AG04449 (cell line): ENCODE measurements around the gene MFAP4.

Experiments
- CTCF ChIA-PET: fragments of 350-600 bp; formaldehyde crosslinking; extraction: SDS; loops from one replicate; lab custom pipeline; 2021; ENCODE audit warnings: antibody characterized with exemption; lab: Yijun Ruan, JAX
- POLR2A ChIA-PET: fragments of 400-600, 350-600 bp; formaldehyde crosslinking; extraction: SDS; loops from one replicate; lab custom pipeline; 2020; ENCODE audit warnings: antibody characterized with exemption, inconsistent platforms; lab: Yijun Ruan, JAX
- DNase-seq: peaks from one replicate; pipeline ENCODE4 v3.0.0-alpha.2; 2010; ENCODE audit warnings: low read depth, low spot score
- H3K4me3 ChIP-seq: 2 replicates; pipeline ENCODE4 v1.5.1; 2011; ENCODE audit warnings: low read depth, mild to moderate bottlenecking, control low read depth, low read length
- TF ChIP-seq, protein P1 (sequence below): IDR thresholded peaks from one replicate; pipeline ENCODE4 v1.5.1; 2011; ENCODE audit warnings: mild to moderate bottlenecking, moderate library complexity, low read length, control low read depth, inconsistent platforms; ENCODE audit not compliant: insufficient read depth; ENCODE audit errors: missing control alignments

Gene MFAP4

DNA sequence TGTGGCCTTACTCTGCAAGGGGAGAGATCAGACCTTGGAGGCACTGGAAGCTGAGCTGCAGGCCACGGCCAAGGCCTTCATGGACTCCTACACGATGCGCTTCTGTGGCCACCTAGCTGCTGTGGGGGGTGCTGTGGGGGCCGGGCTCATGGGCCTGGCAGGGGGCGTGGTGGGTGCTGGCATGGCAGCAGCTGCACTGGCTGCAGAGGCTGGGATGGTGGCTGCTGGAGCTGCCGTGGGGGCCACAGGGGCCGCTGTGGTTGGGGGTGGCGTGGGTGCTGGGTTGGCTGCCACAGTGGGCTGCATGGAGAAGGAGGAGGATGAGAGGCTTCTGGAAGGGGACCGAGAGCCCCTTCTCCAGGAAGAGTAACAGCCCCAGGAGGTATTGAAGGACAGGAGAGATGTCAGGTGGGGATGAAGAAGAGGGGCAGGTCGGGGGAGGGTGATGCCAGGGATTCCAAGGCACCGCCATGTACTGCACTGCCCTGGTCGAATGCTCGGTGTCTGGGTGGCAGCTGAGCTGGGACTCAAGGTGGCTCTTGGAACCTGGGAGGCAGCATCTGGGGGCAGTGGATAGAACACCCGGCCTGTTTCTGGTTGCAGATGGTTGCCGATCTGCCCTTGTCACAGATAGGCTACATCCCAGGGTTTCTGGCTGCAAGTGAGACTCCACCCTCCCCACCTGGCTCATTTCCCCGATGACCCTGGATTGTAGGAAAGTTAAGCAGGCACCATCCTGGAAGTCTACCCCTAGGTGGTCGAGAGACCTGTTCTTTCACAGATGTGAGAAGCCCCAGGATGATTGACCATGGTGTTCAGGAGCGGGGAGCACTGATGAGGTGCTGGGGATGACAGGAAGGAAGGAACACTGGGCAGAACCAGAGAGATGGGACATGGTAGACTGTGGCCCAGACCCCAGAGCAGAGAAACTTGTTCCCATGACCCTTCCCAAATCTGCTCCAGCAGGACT, 29.1 kb upstream of the MFAP4 start:
- ChIA-PET POLR2A (no interaction called here), CTCF (interaction anchor here (0.9 to 2.5 kb wide), 3 partner anchors 31 to 53 kb away, joined by 5 to 8 read pairs (median 6); no protein-coding TSS in a partner anchor)
- DNase-seq = no peak

DNA sequence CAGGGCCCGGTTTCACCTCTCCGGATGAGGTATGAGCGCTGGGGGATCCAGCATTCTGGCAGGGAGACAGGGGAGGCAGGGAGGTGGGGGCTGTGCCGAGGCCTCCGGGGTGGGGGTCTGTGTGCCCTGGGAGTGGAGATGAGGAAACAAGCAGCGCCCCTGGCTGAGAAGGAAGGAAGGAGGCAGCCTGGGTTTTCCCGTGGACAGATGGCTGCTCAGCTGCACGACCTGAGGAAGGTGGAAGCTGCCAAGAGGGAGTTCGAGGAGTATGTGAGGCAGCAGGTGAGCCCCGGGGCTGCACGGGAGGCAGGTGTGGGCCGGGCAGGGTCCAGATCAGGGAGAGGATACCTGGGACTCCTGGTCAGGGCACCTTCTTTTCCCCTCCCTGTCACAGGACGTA, 28.3 kb upstream of the MFAP4 start:
- DNase-seq = no peak
- POLR2A ChIA-PET = no interaction called here
- no peak overlapping the region for H3K4me3 ChIP-seq
- CTCF ChIA-PET = interaction anchor here (1.4 to 2.5 kb wide), 2 partner anchors 10 to 32 kb away, joined by 3 to 8 read pairs; no protein-coding TSS in a partner anchor
- TF ChIP-seq, protein P1, sequence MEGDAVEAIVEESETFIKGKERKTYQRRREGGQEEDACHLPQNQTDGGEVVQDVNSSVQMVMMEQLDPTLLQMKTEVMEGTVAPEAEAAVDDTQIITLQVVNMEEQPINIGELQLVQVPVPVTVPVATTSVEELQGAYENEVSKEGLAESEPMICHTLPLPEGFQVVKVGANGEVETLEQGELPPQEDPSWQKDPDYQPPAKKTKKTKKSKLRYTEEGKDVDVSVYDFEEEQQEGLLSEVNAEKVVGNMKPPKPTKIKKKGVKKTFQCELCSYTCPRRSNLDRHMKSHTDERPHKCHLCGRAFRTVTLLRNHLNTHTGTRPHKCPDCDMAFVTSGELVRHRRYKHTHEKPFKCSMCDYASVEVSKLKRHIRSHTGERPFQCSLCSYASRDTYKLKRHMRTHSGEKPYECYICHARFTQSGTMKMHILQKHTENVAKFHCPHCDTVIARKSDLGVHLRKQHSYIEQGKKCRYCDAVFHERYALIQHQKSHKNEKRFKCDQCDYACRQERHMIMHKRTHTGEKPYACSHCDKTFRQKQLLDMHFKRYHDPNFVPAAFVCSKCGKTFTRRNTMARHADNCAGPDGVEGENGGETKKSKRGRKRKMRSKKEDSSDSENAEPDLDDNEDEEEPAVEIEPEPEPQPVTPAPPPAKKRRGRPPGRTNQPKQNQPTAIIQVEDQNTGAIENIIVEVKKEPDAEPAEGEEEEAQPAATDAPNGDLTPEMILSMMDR = no peak

More for the DNA sequence above, 29.1 kb upstream of the MFAP4 start:
- TF ChIP-seq, protein P1 = no peak
- no peak overlapping the region for H3K4me3 ChIP-seq

DNA sequence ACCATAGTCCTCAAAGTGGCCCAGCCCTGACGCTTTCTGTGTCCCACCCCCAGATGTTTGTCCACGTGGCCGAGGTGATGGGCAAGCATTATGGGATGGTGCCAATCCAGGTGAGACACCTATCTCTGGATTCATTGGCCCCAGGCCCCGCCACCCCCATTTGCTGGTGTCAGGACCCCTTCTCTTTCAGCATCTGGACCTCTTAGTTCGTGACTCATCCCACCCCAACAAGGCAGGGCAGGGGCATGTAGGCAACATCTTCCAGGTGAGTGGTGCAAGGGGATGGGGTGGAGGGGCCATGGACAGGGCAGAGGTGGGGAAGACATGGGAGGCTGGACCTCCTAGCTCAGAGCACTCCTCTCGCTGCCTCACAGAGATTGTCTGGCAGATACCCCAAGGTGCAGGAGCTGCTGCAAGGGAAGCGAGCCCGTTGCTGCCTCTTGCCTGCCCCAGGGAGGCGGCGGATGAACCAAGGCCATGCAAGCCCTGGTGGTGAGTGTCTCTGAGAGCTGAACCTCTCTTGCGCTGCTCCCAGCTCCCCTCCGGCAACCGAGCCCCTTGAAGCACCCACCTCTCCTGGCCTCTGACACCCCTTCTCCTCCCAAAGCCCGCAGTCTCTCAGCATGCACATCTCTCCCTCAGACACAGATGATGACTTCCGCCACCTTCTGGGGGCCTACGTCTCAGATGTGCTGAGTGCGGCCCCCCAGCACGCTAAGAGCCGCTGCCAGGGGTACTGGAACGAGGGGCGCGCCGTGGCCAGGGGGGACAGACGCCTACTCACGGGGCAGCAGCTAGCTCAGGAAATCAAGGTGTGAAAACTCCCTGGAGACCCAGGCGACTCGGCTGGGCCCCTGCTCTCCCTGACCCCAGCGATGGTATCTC, 27.6 kb upstream of the MFAP4 start:
- TF ChIP-seq, protein P1 = no peak
- ChIA-PET CTCF (interaction anchor here (0.6 to 2.5 kb wide), 4 partner anchors 11 to 52 kb away, joined by 3 to 8 read pairs (median 4); partner anchors contain the start of gene B9D1), POLR2A (no interaction called here)
- DNase-seq = no peak
- no peak overlapping the region for H3K4me3 ChIP-seq

DNA sequence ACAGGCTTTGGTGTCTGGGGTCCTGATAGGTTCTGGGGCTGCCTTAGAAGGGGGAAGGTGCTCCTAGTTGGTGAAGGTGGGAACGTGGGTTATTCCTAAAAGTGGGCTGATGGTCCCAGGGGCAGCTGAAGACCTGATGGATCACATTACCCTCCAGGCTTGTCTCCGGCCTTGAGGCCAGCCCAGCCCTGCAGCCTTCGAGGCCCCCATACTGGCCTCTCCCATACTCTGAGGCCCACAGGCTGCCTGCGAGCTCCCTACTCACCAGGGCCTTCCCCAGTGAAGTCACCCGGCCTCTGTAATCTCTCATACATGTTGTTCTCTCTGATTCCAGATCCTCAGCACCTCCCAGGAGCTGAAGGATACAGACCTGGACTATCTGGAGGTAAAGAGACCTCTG, 26.8 kb upstream of the MFAP4 start:
- CTCF ChIA-PET = interaction anchor here (1.1 to 2.6 kb wide), 4 partner anchors 11 to 51 kb away, joined by 3 to 10 read pairs (median 6); partner anchors contain the start of gene B9D1
- POLR2A ChIA-PET = no interaction called here
- TF ChIP-seq, protein P1 = no peak
- DNase-seq = no peak
- H3K4me3 ChIP-seq = no peak overlapping the region

DNA sequence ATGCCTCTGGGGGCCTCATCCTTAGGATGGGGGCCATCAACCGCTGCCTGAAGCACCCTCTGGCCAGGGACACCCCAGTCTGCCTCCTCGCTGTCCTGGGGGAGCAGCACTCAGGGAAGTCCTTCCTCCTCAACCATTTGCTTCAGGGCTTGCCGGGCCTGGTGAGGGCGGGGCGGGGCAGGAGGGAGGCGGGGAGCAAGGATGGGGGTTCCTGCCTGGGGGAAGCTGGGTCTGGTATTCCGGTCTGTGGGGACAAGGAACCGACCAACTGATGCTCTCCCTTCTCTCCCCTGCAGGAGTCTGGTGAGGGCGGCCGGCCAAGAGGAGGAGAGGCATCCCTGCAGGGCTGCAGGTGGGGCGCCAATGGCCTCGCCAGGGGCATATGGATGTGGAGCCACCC, 26.0 kb upstream of the MFAP4 start:
- POLR2A ChIA-PET = no interaction called here
- no peak overlapping the region for H3K4me3 ChIP-seq
- CTCF ChIA-PET = interaction anchor here (2.6 kb wide), 1 partner anchor 34 kb away, joined by 10 read pairs; no protein-coding TSS in a partner anchor
- no peak for DNase-seq
- TF ChIP-seq, protein P1 = no peak
